ENCODE results near the gene NBEAL2. TPM values are rescaled to one million over a fixed set of nuclear protein-coding genes. Genes with fewer than 3 reads are reported as not detected.
A peak's percentile ranks its signal among the peaks of the same experiment; 100 is the strongest.

The NBEAL2 gene
- total and polyA plus RNA-seq, 2 of the 4 experiments (the other 2 are of a cell fraction), result 2.2 to 12.5 TPM

GRCh38 chr3:47007482-47008233 lies 28.2 kb downstream of the NBEAL2 start:
- Histone ChIP-seq H2AK9ac (replicated peaks; ENCODE audit: low read depth, low read length, poor library complexity) (no peak overlapping the region), H2BK120ac (ENCODE audit: low read depth, low read length) (no peak overlapping the region), H3K9me3 (ENCODE audit: control insufficient read depth, insufficient read depth, low read length) (no peaks in the 10 kb centered on the region), H2BK5ac (ENCODE audit: low read depth, low read length, poor library complexity, severe bottlenecking) (no peak overlapping the region), H3K27ac (ENCODE audit: insufficient read depth, low read length) (no peak overlapping the region), H4K8ac (ENCODE audit: low read depth in 2 of 2, low read length in 2 of 2) (no peak overlapping the region), H3K56ac (ENCODE audit: extremely low read depth, insufficient read depth, low read length) (no peak overlapping the region), H4K5ac (ENCODE audit: low read depth, low read length) (no peak overlapping the region), H3K36me3 (ENCODE audit: control insufficient read depth, insufficient read depth, low read length) (peaks cover 6% of the 10 kb centered on the region; the same call in 1 of the 2 replicates), H3K4ac (ENCODE audit: low read depth, low read length) (no peak overlapping the region), H2AK5ac (ENCODE audit: low read depth, low read length) (no peak overlapping the region), H2BK15ac (ENCODE audit: low read depth, low read length) (no peak overlapping the region), H3K79me1 (ENCODE audit: low read depth in 1 of 2, low read length in 2 of 2) (peaks cover 0 to 8% of the 10 kb centered on the region in 2 experiments; a peak in 1 of 4 replicates), H2AFZ (replicated peaks; ENCODE audit: low read length, poor library complexity) (peak overlapping the region; percentile 51), H3K27me3 (ENCODE audit: control insufficient read depth, insufficient read depth, low read length) (no peaks in the 10 kb centered on the region), H3K4me2 (ENCODE audit: low read depth, low read length) (no peak overlapping the region), H4K91ac (ENCODE audit: insufficient read depth, low read depth, low read length) (no peak overlapping the region), H3K18ac (ENCODE audit: low read depth, low read length) (no peak overlapping the region), H2BK20ac (ENCODE audit: low read depth, low read length) (no peak overlapping the region), H3K23ac (ENCODE audit: low read depth, low read length) (no peak overlapping the region), H4K20me1 (ENCODE audit: insufficient read depth, low read length) (no peaks in the 10 kb centered on the region; the same call in 1 of the 2 replicates), H3K14ac (replicated peaks; ENCODE audit: low read depth, low read length) (no peak overlapping the region), H3K4me1 (ENCODE audit: control insufficient read depth, insufficient read depth, low read length) (peaks cover 8% of the 10 kb centered on the region), H3K4me3 (ENCODE audit: insufficient read depth, low read depth, low read length) (no peak overlapping the region), H3K9me1 (ENCODE audit: insufficient read depth, low read length) (peaks cover 18% of the 10 kb centered on the region), H3K9ac (ENCODE audit: low read depth, low read length) (no peak overlapping the region)
- dilution Hi-C loops (cut with HindIII; ENCODE audit: low sequenced_read_pairs, unreplicated experiment), result no loop called here
- DNase-seq (no peak), ATAC-seq (ENCODE audit: low read depth) (no peak)
- TF ChIP-seq MXI1 (IDR thresholded peaks at IDR 0.05; ENCODE audit: borderline replicate concordance, low read depth, low read length) (no peak), SMC3 (IDR thresholded peaks at IDR 0.05; ENCODE audit: low read depth, low read length) (no peak), CTCF (conservative IDR thresholded peaks at IDR 0.05; ENCODE audit: low read depth, low read length) (no peak), RFX5 (IDR thresholded peaks at IDR 0.05; ENCODE audit: low read depth, low read length) (no peak), RCOR1 (IDR thresholded peaks at IDR 0.05; ENCODE audit: insufficient replicate concordance, low read length) (no peak), BHLHE40 (IDR thresholded peaks at IDR 0.05; ENCODE audit: low read depth, low read length) (no peak), FOS (IDR thresholded peaks at IDR 0.05; ENCODE audit: low read depth, low read length) (no peak), CHD1 (IDR thresholded peaks at IDR 0.05; ENCODE audit: low read depth, low read length) (no peak), CEBPB (IDR thresholded peaks at IDR 0.05; ENCODE audit: low read depth, low read length) (no peak), MAZ (IDR thresholded peaks at IDR 0.05; ENCODE audit: borderline replicate concordance, low read depth, low read length) (no peak), MAFK (IDR thresholded peaks at IDR 0.05; ENCODE audit: low read depth, low read length) (no peak), POLR2A (IDR thresholded peaks at IDR 0.05; ENCODE audit: low read depth, low read length) (no peak), USF2 (IDR thresholded peaks at IDR 0.05; ENCODE audit: low read depth, low read length) (no peak)
- TF ChIP-seq, protein P1, sequence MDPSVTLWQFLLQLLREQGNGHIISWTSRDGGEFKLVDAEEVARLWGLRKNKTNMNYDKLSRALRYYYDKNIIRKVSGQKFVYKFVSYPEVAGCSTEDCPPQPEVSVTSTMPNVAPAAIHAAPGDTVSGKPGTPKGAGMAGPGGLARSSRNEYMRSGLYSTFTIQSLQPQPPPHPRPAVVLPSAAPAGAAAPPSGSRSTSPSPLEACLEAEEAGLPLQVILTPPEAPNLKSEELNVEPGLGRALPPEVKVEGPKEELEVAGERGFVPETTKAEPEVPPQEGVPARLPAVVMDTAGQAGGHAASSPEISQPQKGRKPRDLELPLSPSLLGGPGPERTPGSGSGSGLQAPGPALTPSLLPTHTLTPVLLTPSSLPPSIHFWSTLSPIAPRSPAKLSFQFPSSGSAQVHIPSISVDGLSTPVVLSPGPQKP (IDR thresholded peaks at IDR 0.05; ENCODE audit: borderline replicate concordance, low read depth, low read length), result no peak
- intact Hi-C loops (cut with micrococcal nuclease), result no loop called here
- ChIA-PET POLR2A (ENCODE audit: unreplicated experiment) (interaction anchor here (0.5 kb wide), 1 partner anchor 78 kb away, joined by 4 read pairs; no protein-coding TSS in a partner anchor), CTCF (no interaction called here)
- WGBS, 2 experiments (ENCODE audit: extremely low coverage in 2 of 2, insufficient read length in 1 of 2), result 99% methylated on average over 9 of the region's 16 CpGs; no CpG with 5 or more reads in 1 of the 2 experiments
- no TSS peak for BruUV-seq (replicated peaks)
- in situ Hi-C loops (cut with MboI; ENCODE audit: low sequenced_read_pairs), result no loop called here
